GM23338 (cell line): ENCODE measurements around the gene S100P. TPM values are rescaled to one million over a fixed set of nuclear protein-coding genes. Genes with fewer than 3 reads are reported as not detected.
A peak's percentile ranks its signal among the peaks of the same experiment; 100 is the strongest.
"Not testable (repeated sequence)": the region's sequence is repeated elsewhere in the genome, so short reads cannot be mapped to it uniquely, and the experiment has no call there.

Experiments
- ATAC-seq: fragments of 200-7000 bp; cut with Tn5 transposase; 3 replicates; pipeline ENCODE4 v1.9.1; 2020
- DNase-seq: peaks from one replicate; pipeline ENCODE4 v3.0.0-alpha.2; 2015; ENCODE audit warnings: low spot score
- H2AFZ ChIP-seq: fragments of 200-600 bp; sonication (generic); 2 replicates; pipeline ENCODE4 v1.8.0; 2016; ENCODE audit warnings: antibody characterized with exemption, mild to moderate bottlenecking, moderate library complexity
- H3F3A ChIP-seq: fragments of 200-600 bp; sonication (generic); replicated peaks from 2 replicates; pipeline ENCODE4 v1.8.0; 2017; ENCODE audit warnings: antibody characterized with exemption, mixed run types, low read depth
- H3K27ac ChIP-seq: fragments of 200-600 bp; sonication (generic); 2 replicates; pipeline ENCODE4 v1.6.1; 2016; ENCODE audit warnings: low read depth
- H3K27me3 ChIP-seq: fragments of 200-600 bp; sonication (generic); 2 replicates; pipeline ENCODE4 v1.8.0; 2016; ENCODE audit warnings: mild to moderate bottlenecking, mixed run types, moderate library complexity; ENCODE audit not compliant: insufficient read depth
- H3K36me3 ChIP-seq: fragments of 200-600 bp; sonication (generic); 2 replicates; pipeline ENCODE4 v1.8.0; 2016; ENCODE audit warnings: mild to moderate bottlenecking; ENCODE audit not compliant: insufficient read depth
- H3K4me1 ChIP-seq: fragments of 200-600 bp; sonication (generic); 2 replicates; pipeline ENCODE4 v1.8.0; 2016; ENCODE audit warnings: mild to moderate bottlenecking, moderate library complexity; ENCODE audit not compliant: insufficient read depth
- H3K4me2 ChIP-seq: fragments of 200-600 bp; sonication (generic); 2 replicates; pipeline ENCODE4 v1.7.1; 2017; ENCODE audit warnings: mixed run types
- H3K4me3 ChIP-seq: fragments of 200-600 bp; sonication (generic); 2 replicates; pipeline ENCODE4 v1.6.1; 2016; ENCODE audit warnings: mixed run types
- H3K79me2 ChIP-seq: fragments of 200-600 bp; sonication (generic); replicated peaks from 2 replicates; pipeline ENCODE4 v1.8.0; 2017; ENCODE audit warnings: mild to moderate bottlenecking; ENCODE audit not compliant: insufficient read depth
- H3K9me2 ChIP-seq: fragments of 200-600 bp; sonication (generic); 2 replicates; pipeline ENCODE4 v1.8.0; 2017; ENCODE audit not compliant: insufficient read depth
- H4K20me1 ChIP-seq: fragments of 200-600 bp; sonication (generic); replicated peaks from 2 replicates; pipeline ENCODE4 v1.8.0; 2017; ENCODE audit warnings: mild to moderate bottlenecking; ENCODE audit not compliant: insufficient read depth
- H3K27ac Mint-ChIP-seq: 2 replicates; pipeline ENCODE4 v1.8.0; 2020; ENCODE audit warnings: inconsistent platforms, mild to moderate bottlenecking, moderate library complexity, mixed read lengths
- H3K27me3 Mint-ChIP-seq: 3 replicates; pipeline ENCODE4 v1.8.0; 2022; ENCODE audit warnings: low read depth, mild to moderate bottlenecking, moderate library complexity, mixed read lengths, inconsistent platforms; ENCODE audit not compliant: insufficient read depth, poor library complexity
- H3K36me3 Mint-ChIP-seq: 3 replicates; pipeline ENCODE4 v1.8.0; 2021; ENCODE audit warnings: low read depth, mild to moderate bottlenecking, inconsistent platforms, moderate library complexity, mixed read lengths
- H3K4me1 Mint-ChIP-seq: 3 replicates; pipeline ENCODE4 v1.8.0; 2020; ENCODE audit warnings: mild to moderate bottlenecking, inconsistent platforms, mixed read lengths
- H3K4me3 Mint-ChIP-seq: 3 replicates; pipeline ENCODE4 v1.8.0; 2021; ENCODE audit warnings: moderate library complexity, mild to moderate bottlenecking, inconsistent platforms, mixed read lengths
- H3K9me3 Mint-ChIP-seq: 3 replicates; pipeline ENCODE4 v1.8.0; 2020; ENCODE audit warnings: moderate library complexity, mild to moderate bottlenecking, inconsistent platforms, mixed read lengths
- CREB1 ChIP-seq: fragments of 250-450 bp; sonication (Bioruptor Pico); IDR thresholded peaks from 2 replicates; pipeline ENCODE4 v1.5.0; 2020; ENCODE audit warnings: low read depth, mild to moderate bottlenecking, moderate library complexity
- ETS1 ChIP-seq: IDR thresholded peaks from 2 replicates; pipeline ENCODE4 v1.6.1; 2016; ENCODE audit warnings: antibody characterized with exemption
- EZH2 ChIP-seq: fragments of 200-600 bp; sonication (generic); IDR thresholded peaks from one replicate; pipeline ENCODE4 v1.8.0; 2017; ENCODE audit warnings: antibody characterized with exemption, mild to moderate bottlenecking, low read depth; ENCODE audit not compliant: unreplicated experiment
- EZH2phosphoT487 ChIP-seq: fragments of 200-600 bp; sonication (generic); IDR thresholded peaks from one replicate; pipeline ENCODE4 v1.8.1; 2018; ENCODE audit warnings: antibody characterized with exemption; ENCODE audit not compliant: unreplicated experiment
- NANOG ChIP-seq: IDR thresholded peaks from 2 replicates; pipeline ENCODE4 v1.6.1; 2016; ENCODE audit warnings: antibody characterized with exemption, borderline replicate concordance
- ZNF331 ChIP-seq: fragments of 250-450 bp; sonication (Bioruptor Pico); IDR thresholded peaks from 2 replicates; pipeline ENCODE4 v1.5.0; 2020; ENCODE audit warnings: low read depth, mild to moderate bottlenecking, moderate library complexity
- polyA plus RNA-seq: library from polyadenylated mRNA; unstranded; fragments of >200 nt; fragmentation: Nextera tagmentation; extraction: Ambion mirVana; gene quantifications from 2 replicates; pipeline ENCODE4 v1.2.1, GENCODE V29; 2016
- total RNA-seq: library from RNA; depleted of rRNA; stranded (reverse); fragments of >200 nt; shearing (Covaris generic); gene quantifications from 2 replicates; pipeline ENCODE4 v1.2.3, GENCODE V29; 2014
- TF ChIP-seq, protein P1 (sequence below): IDR thresholded peaks from one replicate; pipeline ENCODE4 v1.6.1; 2018; ENCODE audit warnings: antibody characterized with exemption; ENCODE audit not compliant: unreplicated experiment

S100P gene
- total and polyA plus RNA-seq, 2 experiments from 2014 or later = 0.32 TPM; not detected in 1

- H3F3A ChIP-seq, H3K36me3 Mint-ChIP-seq, H2AFZ ChIP-seq, H3K4me3 ChIP-seq, H3K27ac Mint-ChIP-seq, H3K4me3 Mint-ChIP-seq, H3K4me2 ChIP-seq, H3K4me1 ChIP-seq, H3K27ac ChIP-seq, H3K9me3 Mint-ChIP-seq, H3K36me3 ChIP-seq, H3K79me2 ChIP-seq, H3K27me3 ChIP-seq, DNase-seq, ATAC-seq, H3K9me2 ChIP-seq, H4K20me1 ChIP-seq: not testable (repeated sequence)
- Mint-ChIP-seq H3K27me3 (peaks cover 15% of the 10 kb centered on the region), H3K4me1 (peaks cover 15% of the 10 kb centered on the region)
Measured at GRCh38 chr4:6725427-6725961, 31.8 kb downstream of the S100P start.

DNA sequence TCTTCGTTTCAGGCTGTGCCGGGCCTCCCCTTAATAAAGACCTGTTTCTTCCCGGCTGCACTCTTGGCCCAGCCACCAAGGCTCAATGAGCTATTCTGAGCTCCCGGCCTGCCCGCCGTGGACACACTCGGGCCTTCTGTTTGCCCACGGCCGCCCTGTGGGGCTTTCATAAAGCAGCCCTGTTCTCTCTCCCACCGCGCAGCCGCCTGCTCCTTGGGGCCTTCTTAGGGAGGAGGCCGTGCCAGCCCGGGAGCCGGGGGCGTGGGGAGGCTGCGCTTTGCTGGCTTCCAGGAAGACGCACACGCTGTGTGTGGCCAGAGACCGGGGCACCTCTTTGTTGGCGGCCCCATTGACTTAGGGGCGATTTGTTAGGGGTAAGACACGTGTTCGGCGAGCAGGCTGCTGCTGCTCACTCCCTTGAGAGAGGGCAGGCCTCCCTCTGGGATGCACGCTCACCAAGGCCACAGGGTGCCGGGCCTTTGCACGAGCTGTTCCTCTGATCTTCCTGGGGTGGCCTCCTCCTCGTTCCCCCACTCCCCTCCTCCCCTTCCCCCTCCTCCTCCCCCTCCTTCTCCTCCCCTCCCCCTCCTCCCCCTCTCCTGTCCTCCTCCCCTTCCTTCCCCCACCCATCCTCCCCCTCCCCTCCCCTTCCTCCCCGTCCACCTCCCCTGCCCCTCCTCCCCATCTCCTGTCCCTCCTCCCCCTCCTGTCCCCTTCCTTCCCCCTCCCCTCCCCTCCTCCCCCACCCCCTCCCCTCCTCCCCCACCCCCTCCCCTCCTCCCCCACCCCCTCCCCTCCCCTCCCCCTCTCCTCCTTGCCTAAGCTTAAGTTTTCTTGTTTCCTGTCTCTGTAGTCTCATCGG, 33.6 kb downstream of the S100P start:
- Histone ChIP-seq H3K9me2 (no peaks in the 10 kb centered on the region), H3K4me2 (peak overlapping the region; percentile 65; the same call in 1 of the 2 replicates), H3K4me1 (no peaks in the 10 kb centered on the region; the same call in 1 of the 2 replicates), H3F3A (peaks cover 9% of the 10 kb centered on the region), H2AFZ (0 out of 2 replicates have a peak overlapping the region, but pooled peaks have one; percentile 81), H3K4me3 (no peak overlapping the region), H3K36me3 (no peaks in the 10 kb centered on the region), H3K79me2 (no peaks in the 10 kb centered on the region), H4K20me1 (no peaks in the 10 kb centered on the region), H3K27ac (no peak overlapping the region), H3K27me3 (no peaks in the 10 kb centered on the region)
- Mint-ChIP-seq H3K27me3 (peaks cover 11% of the 10 kb centered on the region), H3K4me3 (no peak overlapping the region), H3K36me3 (no peaks in the 10 kb centered on the region), H3K4me1 (peaks cover 17% of the 10 kb centered on the region), H3K9me3 (no peaks in the 10 kb centered on the region), H3K27ac (no peak overlapping the region)
- ATAC-seq (peak; percentile 87), DNase-seq (peak; percentile 27)
- TF ChIP-seq CREB1 (no peak), ZNF331 (CRISPR knock-in tag) (no peak), EZH2phosphoT487 (no peak)

DNA sequence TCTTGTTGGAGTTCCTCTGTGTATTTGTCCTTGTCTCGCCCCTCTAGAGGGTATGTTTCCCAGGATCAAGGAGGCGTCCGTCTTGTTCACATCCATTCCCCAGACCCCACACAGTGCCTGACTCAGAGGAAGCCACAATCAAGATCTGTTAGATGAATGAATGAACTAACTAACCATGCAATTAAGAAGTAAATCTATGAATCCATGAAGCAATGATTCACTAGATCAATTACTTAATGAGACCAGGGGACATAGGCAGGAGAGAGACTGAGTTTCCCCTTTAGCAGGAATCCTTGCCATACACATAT, 34.2 kb downstream of the S100P start:
- no peaks in the 10 kb centered on the region for H3K9me2 ChIP-seq
- H3K4me3 ChIP-seq = 0 out of 2 replicates have a peak overlapping the region, but pooled peaks have one; percentile 27
- H3K27me3 Mint-ChIP-seq = peaks cover 11% of the 10 kb centered on the region
- no peaks in the 10 kb centered on the region for H3K36me3 Mint-ChIP-seq
- H3K4me3 Mint-ChIP-seq = no peak overlapping the region
- ATAC-seq = no peak
- H3K79me2 ChIP-seq = no peaks in the 10 kb centered on the region
- no peaks in the 10 kb centered on the region for H3K27me3 ChIP-seq
- no peaks in the 10 kb centered on the region for H3K9me3 Mint-ChIP-seq
- no peaks in the 10 kb centered on the region for H3K36me3 ChIP-seq
- no peak overlapping the region for H3K27ac Mint-ChIP-seq
- H3K27ac ChIP-seq = no peak overlapping the region
- peak overlapping the region; percentile 65; the same call in 1 of the 2 replicates for H3K4me2 ChIP-seq
- H2AFZ ChIP-seq = peak overlapping the region; percentile 81; the same call in 1 of the 2 replicates
- H3K4me1 Mint-ChIP-seq = peaks cover 17% of the 10 kb centered on the region
- DNase-seq = no peak
- no peaks in the 10 kb centered on the region for H4K20me1 ChIP-seq
- TF ChIP-seq, protein P1, sequence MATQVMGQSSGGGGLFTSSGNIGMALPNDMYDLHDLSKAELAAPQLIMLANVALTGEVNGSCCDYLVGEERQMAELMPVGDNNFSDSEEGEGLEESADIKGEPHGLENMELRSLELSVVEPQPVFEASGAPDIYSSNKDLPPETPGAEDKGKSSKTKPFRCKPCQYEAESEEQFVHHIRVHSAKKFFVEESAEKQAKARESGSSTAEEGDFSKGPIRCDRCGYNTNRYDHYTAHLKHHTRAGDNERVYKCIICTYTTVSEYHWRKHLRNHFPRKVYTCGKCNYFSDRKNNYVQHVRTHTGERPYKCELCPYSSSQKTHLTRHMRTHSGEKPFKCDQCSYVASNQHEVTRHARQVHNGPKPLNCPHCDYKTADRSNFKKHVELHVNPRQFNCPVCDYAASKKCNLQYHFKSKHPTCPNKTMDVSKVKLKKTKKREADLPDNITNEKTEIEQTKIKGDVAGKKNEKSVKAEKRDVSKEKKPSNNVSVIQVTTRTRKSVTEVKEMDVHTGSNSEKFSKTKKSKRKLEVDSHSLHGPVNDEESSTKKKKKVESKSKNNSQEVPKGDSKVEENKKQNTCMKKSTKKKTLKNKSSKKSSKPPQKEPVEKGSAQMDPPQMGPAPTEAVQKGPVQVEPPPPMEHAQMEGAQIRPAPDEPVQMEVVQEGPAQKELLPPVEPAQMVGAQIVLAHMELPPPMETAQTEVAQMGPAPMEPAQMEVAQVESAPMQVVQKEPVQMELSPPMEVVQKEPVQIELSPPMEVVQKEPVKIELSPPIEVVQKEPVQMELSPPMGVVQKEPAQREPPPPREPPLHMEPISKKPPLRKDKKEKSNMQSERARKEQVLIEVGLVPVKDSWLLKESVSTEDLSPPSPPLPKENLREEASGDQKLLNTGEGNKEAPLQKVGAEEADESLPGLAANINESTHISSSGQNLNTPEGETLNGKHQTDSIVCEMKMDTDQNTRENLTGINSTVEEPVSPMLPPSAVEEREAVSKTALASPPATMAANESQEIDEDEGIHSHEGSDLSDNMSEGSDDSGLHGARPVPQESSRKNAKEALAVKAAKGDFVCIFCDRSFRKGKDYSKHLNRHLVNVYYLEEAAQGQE = no peak
- TF ChIP-seq EZH2 = no peak
- TF ChIP-seq ZNF331 (CRISPR knock-in tag) = no peak
- no peak for TF ChIP-seq ETS1
- TF ChIP-seq EZH2phosphoT487 = no peak
- TF ChIP-seq NANOG = no peak
- H3F3A ChIP-seq = peaks cover 9% of the 10 kb centered on the region
- H3K4me1 ChIP-seq = no peaks in the 10 kb centered on the region; the same call in 1 of the 2 replicates
